CD1c-positive myeloid dendritic cell (primary cell): ENCODE results near the gene TTYH3.
"Not testable (repeated sequence)": the region's sequence is repeated elsewhere in the genome, so short reads cannot be mapped to it uniquely, and the experiment has no call there.

Experiments used
- DNase-seq: peaks from one replicate; pipeline ENCODE4 v3.0.0-alpha.2; 2016; ENCODE audit errors: extremely low spot score

The TTYH3 gene

GRCh38 chr7:2688409-2689342 is 56.9 kb downstream of the TTYH3 start:
- no peak for DNase-seq

- no peak for DNase-seq
Observed at GRCh38 chr7:2689343-2689847, 57.6 kb downstream of the TTYH3 start.

GRCh38 chr7:2689951-2690705 is 58.3 kb downstream of the TTYH3 start:
- DNase-seq = peak; percentile 37

GRCh38 chr7:2691011-2691707 is 59.4 kb downstream of the TTYH3 start:
- peak; percentile 26 for DNase-seq

DNA sequence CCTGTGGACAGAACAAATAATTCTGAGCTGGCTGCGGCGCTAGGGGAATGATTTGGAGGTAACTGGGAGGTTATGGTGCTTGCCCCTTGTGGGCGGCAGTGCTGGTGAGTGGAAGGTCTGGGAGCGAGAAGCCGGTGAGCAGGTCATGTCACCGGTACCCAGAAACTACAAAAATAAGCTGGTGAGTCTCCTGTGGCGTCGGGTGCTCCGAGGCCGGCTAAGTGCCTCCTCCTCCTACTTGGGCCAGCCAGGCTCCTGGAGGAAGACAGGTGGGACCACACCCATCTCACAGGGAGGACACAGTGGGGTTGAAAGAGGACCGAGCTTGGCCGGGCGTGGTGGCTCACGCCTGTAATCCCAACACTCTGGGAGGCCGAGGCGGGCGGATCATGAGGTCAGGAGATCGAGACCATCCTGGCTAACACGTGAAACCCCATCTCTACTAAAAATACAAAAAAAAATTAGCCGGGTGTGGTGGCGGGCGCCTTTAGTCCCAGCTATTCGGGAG is 60.2 kb downstream of the TTYH3 start:
- DNase-seq = not testable (repeated sequence)

DNA sequence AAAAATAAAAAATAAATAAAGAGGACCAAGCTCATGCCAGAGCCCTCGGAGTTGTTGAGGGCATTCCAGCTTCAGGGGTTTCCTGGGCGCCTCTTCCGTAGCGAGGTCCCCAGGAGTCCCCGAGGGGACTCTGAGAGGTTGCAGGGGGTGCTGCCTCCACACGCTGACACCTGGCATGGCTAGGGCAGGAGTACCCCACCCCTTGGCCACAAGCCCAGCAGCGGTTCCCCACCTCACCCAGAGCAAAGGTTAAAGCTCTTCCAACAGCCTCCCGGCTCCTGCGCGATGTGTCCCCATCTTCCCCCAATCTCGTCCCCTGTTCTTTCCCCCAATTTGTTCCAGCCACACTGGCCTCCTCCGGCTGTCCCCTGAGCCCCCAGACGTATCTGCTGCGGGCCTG is 60.8 kb downstream of the TTYH3 start:
- DNase-seq = no peak

GRCh38 chr7:2693420-2694121 is 61.8 kb downstream of the TTYH3 start:
- peak; percentile 75 for DNase-seq

DNA sequence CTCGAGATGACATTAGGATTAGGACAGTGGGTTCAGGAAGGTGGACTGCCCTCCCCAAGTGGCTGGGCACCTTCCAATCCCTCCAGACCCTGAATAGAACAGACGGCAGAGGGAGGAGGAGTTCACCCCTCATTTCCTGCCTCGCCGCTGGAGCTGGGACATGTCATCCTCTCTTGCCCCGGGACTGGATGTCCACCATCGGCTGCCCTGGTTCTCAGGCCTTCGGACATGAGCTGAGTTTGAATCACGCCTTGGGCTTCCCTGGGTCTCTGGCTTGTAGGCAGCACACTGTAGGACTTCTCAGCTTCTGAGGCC is 62.3 kb downstream of the TTYH3 start:
- not testable (repeated sequence) for DNase-seq

GRCh38 chr7:2698581-2699288 is 66.9 kb downstream of the TTYH3 start:
- peak; percentile 38 for DNase-seq

GRCh38 chr7:2699289-2699620 is 67.5 kb downstream of the TTYH3 start:
- DNase-seq = no peak

- DNase-seq = no peak
Observed at GRCh38 chr7:2700141-2700850, 68.5 kb downstream of the TTYH3 start.

- no peak for DNase-seq
Observed at GRCh38 chr7:2701424-2701823, 69.6 kb downstream of the TTYH3 start.

- DNase-seq = no peak
Observed at GRCh38 chr7:2701832-2702593, 70.2 kb downstream of the TTYH3 start.

GRCh38 chr7:2702594-2702957 is 70.8 kb downstream of the TTYH3 start:
- no peak for DNase-seq

- DNase-seq = no peak
Observed at GRCh38 chr7:2705371-2706096, 73.7 kb downstream of the TTYH3 start.

DNA sequence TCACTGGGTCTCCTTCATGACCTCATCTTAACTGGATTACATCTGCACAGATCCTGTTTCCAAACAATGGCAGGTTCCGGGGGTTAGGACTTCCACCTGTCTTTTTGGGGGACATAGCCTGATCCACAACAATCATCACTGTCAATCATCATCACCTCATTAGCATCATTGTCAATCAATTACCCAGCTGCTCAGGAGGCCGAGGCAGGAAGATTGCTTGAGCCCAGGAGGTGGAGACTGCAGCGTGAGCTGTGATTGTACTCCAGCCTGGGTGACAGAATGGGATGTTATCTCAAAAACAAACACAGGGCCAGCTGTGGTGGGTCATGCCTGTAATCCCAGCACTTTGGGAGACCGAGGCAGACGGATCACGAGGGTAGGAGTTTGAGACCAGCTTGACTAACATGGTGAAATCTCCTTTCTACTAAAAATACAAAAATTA is 74.9 kb downstream of the TTYH3 start:
- DNase-seq = no peak

DNA sequence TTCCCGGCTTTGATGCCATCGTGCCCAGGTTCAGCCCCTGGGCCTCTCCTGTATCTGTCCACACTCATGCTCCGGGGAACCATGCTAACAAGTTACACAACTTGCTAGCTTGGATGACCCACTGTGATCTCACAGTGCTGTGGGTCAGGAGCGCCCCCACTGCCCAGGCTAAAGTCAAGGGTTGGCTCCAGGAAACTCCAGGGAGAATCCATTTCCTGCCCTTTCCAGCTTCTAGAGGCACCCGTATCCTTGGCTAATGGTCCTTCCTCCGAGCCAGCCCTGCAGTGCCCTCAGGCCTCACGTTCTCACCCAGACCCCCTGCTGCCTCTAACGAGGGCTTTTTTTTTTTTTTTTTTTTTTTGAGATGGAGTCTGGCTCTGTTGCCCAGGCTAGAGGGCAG is 75.7 kb downstream of the TTYH3 start:
- DNase-seq = no peak

DNA sequence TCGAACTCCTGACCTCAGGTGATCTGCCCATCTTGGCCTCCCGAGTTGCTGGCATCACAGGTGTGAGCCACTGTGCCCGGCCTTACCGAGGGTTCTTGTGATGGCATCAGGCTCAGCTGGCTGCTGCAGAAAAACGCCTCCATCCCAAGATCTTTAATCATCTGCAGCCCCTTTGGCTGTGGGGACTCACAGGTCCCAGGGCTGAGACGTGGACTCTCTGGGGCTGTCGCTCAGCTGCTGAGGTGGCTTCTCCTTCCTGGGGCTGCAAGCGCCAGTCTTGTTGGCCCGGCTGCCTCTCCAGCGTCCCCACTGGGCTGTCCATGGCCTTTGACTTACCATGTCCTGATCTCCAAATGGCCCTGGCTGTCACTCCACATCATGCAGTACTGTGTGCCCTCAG is 76.3 kb downstream of the TTYH3 start:
- no peak for DNase-seq
